ENCODE results near the gene ARID3A. TPM values are rescaled to one million over a fixed set of nuclear protein-coding genes. Genes with fewer than 3 reads are reported as not detected.

The ARID3A gene
- total and polyA plus RNA-seq, 2 of the 4 experiments (the other 2 are of a cell fraction) = 16.0 to 23.1 TPM

DNA sequence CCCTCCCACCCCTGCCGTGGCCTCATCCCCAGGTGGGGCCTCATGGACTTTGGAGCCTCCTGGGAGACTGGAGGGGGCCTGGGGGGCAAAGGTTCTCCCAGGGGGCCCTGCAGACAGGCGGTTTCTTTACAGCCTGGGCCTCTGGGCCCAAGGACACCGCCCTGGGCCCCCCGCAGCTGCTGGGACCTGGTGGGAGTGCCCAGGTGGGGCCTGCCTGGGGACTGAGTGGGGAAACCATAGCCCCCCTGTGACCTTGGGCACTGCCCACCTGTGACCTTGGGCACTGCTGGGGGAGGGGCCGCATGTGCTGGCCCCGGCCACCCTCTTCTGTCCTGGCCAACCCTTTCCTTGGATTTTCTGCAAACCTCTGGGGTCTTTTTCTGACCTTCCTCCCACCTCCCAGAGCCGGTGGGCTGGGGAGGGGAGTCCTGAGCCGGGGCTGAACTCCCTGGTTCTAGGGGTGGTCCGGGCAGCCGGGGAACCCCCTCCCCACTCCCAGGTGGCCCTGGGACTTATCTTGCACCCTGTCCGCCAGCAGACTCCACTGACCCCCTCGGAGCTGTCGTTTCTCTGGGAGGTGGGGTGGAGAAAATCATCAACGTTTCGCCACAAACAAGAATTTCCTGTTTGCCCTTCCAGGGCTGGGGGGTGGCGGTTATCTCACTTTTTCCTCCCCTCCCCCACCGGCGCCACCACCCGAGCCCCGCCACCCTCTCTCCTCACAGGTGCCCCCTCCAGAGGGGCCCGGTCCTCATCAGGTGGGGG, 27.0 kb downstream of the ARID3A start:
- ATAC-seq (ENCODE audit: low read depth) (peak; percentile 40), DNase-seq (no peak)
- Histone ChIP-seq H3K4me1 (ENCODE audit: control insufficient read depth, insufficient read depth, low read length) (peaks cover 36% of the 10 kb centered on the region), H3K56ac (ENCODE audit: extremely low read depth, insufficient read depth, low read length) (0 out of 2 replicates have a peak overlapping the region, but pooled peaks have one; percentile 22), H2BK15ac (ENCODE audit: low read depth, low read length) (no peak overlapping the region), H3K23ac (ENCODE audit: low read depth, low read length) (peak overlapping the region; percentile 8), H4K8ac (ENCODE audit: low read depth in 2 of 2, low read length in 2 of 2) (peak overlapping the region; percentile 43 to 93), H3K18ac (ENCODE audit: low read depth, low read length) (peak overlapping the region; percentile 5), H4K5ac (ENCODE audit: low read depth, low read length) (peak overlapping the region; percentile 38), H3K4me2 (ENCODE audit: low read depth, low read length) (peak overlapping the region; percentile 76), H3K36me3 (ENCODE audit: control insufficient read depth, insufficient read depth, low read length) (peaks cover 9% of the 10 kb centered on the region; the same call in 1 of the 2 replicates), H3K9ac (ENCODE audit: low read depth, low read length) (peak overlapping the region; percentile 37; the same call in 1 of the 2 replicates), H3K9me3 (ENCODE audit: control insufficient read depth, insufficient read depth, low read length) (no peaks in the 10 kb centered on the region), H3K14ac (replicated peaks; ENCODE audit: low read depth, low read length) (peak overlapping the region; percentile 66), H3K4ac (ENCODE audit: low read depth, low read length) (peak overlapping the region; percentile 95), H3K9me1 (ENCODE audit: insufficient read depth, low read length) (peaks cover 8% of the 10 kb centered on the region), H4K91ac (ENCODE audit: insufficient read depth, low read depth, low read length) (peak overlapping the region; percentile 79), H3K27me3 (ENCODE audit: control insufficient read depth, insufficient read depth, low read length) (no peaks in the 10 kb centered on the region), H3K4me3 (ENCODE audit: insufficient read depth, low read depth, low read length) (peak overlapping the region; percentile 18; the same call in 1 of the 2 replicates), H2AFZ (replicated peaks; ENCODE audit: low read length, poor library complexity) (peak overlapping the region; percentile 69), H2BK5ac (ENCODE audit: low read depth, low read length, poor library complexity, severe bottlenecking) (peak overlapping the region; percentile 93), H3K79me1 (ENCODE audit: low read depth in 1 of 2, low read length in 2 of 2) (peaks cover 34 to 77% of the 10 kb centered on the region in 2 experiments), H2BK120ac (ENCODE audit: low read depth, low read length) (peak overlapping the region; percentile 56), H2AK5ac (ENCODE audit: low read depth, low read length) (peak overlapping the region; percentile 93), H2BK20ac (ENCODE audit: low read depth, low read length) (peak overlapping the region; percentile 59), H3K27ac (ENCODE audit: insufficient read depth, low read length) (peak overlapping the region; percentile 78), H2AK9ac (replicated peaks; ENCODE audit: low read depth, low read length, poor library complexity) (peak overlapping the region; percentile 98), H4K20me1 (ENCODE audit: insufficient read depth, low read length) (peaks cover 44% of the 10 kb centered on the region)
- no CpG with 5 or more reads among the region's 21 CpGs for WGBS, 2 experiments (ENCODE audit: extremely low coverage in 2 of 2, insufficient read length in 1 of 2)
- in situ Hi-C loops (cut with MboI; ENCODE audit: low sequenced_read_pairs) = no loop called here
- ChIA-PET POLR2A (ENCODE audit: unreplicated experiment) (no interaction called here), CTCF (no interaction called here)
- BruUV-seq (replicated peaks) = no TSS peak
- TF ChIP-seq MAZ (IDR thresholded peaks at IDR 0.05; ENCODE audit: borderline replicate concordance, low read depth, low read length) = peak; percentile 42; the same call in 1 of the 2 replicates
- TF ChIP-seq CEBPB (IDR thresholded peaks at IDR 0.05; ENCODE audit: low read depth, low read length) = peak; percentile 22; the same call in 1 of the 2 replicates
- no peak for TF ChIP-seq MAFK (IDR thresholded peaks at IDR 0.05; ENCODE audit: low read depth, low read length)
- TF ChIP-seq RAD21 (IDR thresholded peaks at IDR 0.05; ENCODE audit: low read length) = no peak
- TF ChIP-seq POLR2A (IDR thresholded peaks at IDR 0.05; ENCODE audit: low read depth, low read length) = no peak
- dilution Hi-C loops (cut with HindIII; ENCODE audit: low sequenced_read_pairs, unreplicated experiment) = no loop called here
- intact Hi-C loops (cut with micrococcal nuclease) = no loop called here

All from IMR-90 (cell line).